Adrenal gland (tissue), 5 donors: ENCODE data around the gene BPIFB1.

Source experiments
- CTCF ChIP-seq, 6 experiments: fragments of 450-650 bp in 4 of 6; fragments of 200-600 bp in 2 of 6; sonication (generic) in 1 of 6; IDR thresholded peaks; 1 replicate in 5 of 6; 2 replicates in 1 of 6; pipeline versions ENCODE4 v1.5.1 to v1.8.0; 2016 to 2021; ENCODE audit warnings: antibody characterized with exemption in 6 of 6, mild to moderate bottlenecking in 2 of 6, moderate library complexity in 1 of 6
- POLR2A ChIP-seq, 2 donors: fragments of 450-650 bp; IDR thresholded peaks; one replicate each; pipeline ENCODE4 v1.6.1; 2017; ENCODE audit warnings: antibody characterized with exemption in 2 of 2, mild to moderate bottlenecking in 2 of 2, moderate library complexity in 1 of 2
- donor health status: DM: no; HTN: no; CAD: no.

DNA sequence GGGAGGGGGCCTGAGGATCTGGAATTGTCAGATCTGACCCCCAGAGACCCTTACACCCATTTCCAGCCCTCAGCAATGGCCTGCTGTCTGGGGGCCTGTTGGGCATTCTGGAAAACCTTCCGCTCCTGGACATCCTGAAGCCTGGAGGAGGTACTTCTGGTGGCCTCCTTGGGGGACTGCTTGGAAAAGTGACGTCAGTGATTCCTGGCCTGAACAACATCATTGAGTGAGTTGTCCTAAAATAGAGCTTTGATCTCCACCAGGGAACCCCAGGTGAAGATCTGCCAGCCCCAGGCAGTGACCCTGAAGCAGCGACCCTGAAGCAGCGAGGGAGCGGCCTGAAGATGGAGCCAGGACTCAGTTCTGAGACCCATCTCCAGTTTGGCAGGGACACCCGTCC, 45.0 kb upstream of the BPIFB1 start:
- TF ChIP-seq CTCF (IDR thresholded peaks at IDR 0.05) (no peak), POLR2A (IDR thresholded peaks at IDR 0.05) (no peak)
